Naive B cell (primary cell): ENCODE data around the gene NCAPD2. TPM values are rescaled to one million over a fixed set of nuclear protein-coding genes. Genes with fewer than 3 reads are reported as not detected.

Source experiments
- ATAC-seq, 2 donors: fragments of 150-1000 bp; cut with Tn5 transposase; 2 replicates each; pipeline ENCODE4 v1.10.0; 2021; ENCODE audit warnings: low read depth in 2 of 2, mild to moderate bottlenecking in 2 of 2, moderate library complexity in 2 of 2
- DNase-seq: peaks from one replicate; pipeline ENCODE4 v3.0.0; 2022
- H3K27ac Mint-ChIP-seq, 6 donors: one replicate each; pipeline ENCODE4 v1.8.0; 2020 to 2022; ENCODE audit warnings: mild to moderate bottlenecking in 6 of 6, mixed read lengths in 6 of 6, moderate library complexity in 5 of 6, inconsistent platforms in 2 of 6
- H3K27me3 Mint-ChIP-seq, 3 donors: one replicate each; pipeline ENCODE4 v1.8.0; 2021 to 2022; ENCODE audit warnings: mixed read lengths in 3 of 3, mild to moderate bottlenecking in 1 of 3
- H3K36me3 Mint-ChIP-seq, 2 donors: one replicate each; pipeline ENCODE4 v1.8.0; 2020 to 2022; ENCODE audit warnings: mixed read lengths in 2 of 2, inconsistent platforms in 1 of 2, mild to moderate bottlenecking in 1 of 2
- H3K4me1 Mint-ChIP-seq, 3 donors: one replicate each; pipeline ENCODE4 v1.8.0; 2020 to 2022; ENCODE audit warnings: mixed read lengths in 3 of 3, inconsistent platforms in 1 of 3, mild to moderate bottlenecking in 1 of 3, moderate library complexity in 1 of 3
- H3K4me3 Mint-ChIP-seq, 8 donors: one replicate each; pipeline ENCODE4 v1.8.0; 2020 to 2022; ENCODE audit warnings: mild to moderate bottlenecking in 8 of 8, mixed read lengths in 8 of 8, moderate library complexity in 8 of 8, inconsistent platforms in 2 of 8
- H3K9me3 Mint-ChIP-seq, 7 donors: one replicate each; pipeline ENCODE4 v1.8.0; 2020 to 2022; ENCODE audit warnings: mixed read lengths in 7 of 7, mild to moderate bottlenecking in 5 of 7, inconsistent platforms in 2 of 7, moderate library complexity in 1 of 7
- polyA plus RNA-seq, 6 donors: library from polyadenylated mRNA; unstranded; fragments of 300-500 nt; fragmentation: Illumina TruSeq; gene quantifications; one replicate each; pipeline ENCODE4 v1.2.3, GENCODE V29; 2021; ENCODE audit warnings: low read depth in 6 of 6

Gene NCAPD2
- polyA plus RNA-seq, 6 donors from 2014 or later: 13.3 to 25.5 (median 17.8) TPM

- peaks cover 16 to 17% (median 17%) of the 10 kb centered on the region in 3 donors for H3K4me1 Mint-ChIP-seq
- no peak for DNase-seq
- no peak for ATAC-seq
- H3K9me3 Mint-ChIP-seq: no peaks in the 10 kb centered on the region
- H3K27me3 Mint-ChIP-seq: no peaks in the 10 kb centered on the region
- H3K27ac Mint-ChIP-seq: no peak overlapping the region
- H3K4me3 Mint-ChIP-seq: no peak overlapping the region
- H3K36me3 Mint-ChIP-seq: peaks cover 6 to 34% of the 10 kb centered on the region in 2 donors
These were observed 34.8 kb downstream of the NCAPD2 start for GRCh38 chr12:6528539-6529235.

DNA sequence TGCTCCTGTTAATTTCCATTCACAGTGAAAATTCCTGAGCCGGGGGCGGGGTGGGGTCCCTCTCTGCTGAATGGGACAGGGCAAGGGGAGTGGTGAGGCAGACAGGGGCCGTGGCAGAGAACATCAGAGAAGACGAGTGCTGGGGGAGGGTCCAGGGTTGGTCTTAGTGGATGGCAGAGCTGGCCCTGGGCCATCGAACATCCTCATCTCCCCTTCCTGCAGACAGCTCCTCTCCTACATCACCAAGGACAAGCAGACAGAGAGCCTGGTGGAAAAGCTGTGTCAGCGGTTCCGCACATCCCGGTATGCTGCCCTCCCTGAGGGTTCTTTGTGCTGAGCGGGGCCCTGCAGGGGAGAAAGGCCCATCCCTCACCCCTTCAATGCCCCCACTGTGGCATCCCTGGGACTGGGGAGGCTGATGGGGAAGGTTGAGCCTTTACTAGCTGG lies 35.4 kb downstream of the NCAPD2 start:
- H3K4me1 Mint-ChIP-seq: peaks cover 22 to 23% (median 22%) of the 10 kb centered on the region in 3 donors
- DNase-seq (no peak), ATAC-seq (no peak)
- no peak overlapping the region for H3K27ac Mint-ChIP-seq
- H3K27me3 Mint-ChIP-seq: no peaks in the 10 kb centered on the region
- no peak overlapping the region for H3K4me3 Mint-ChIP-seq
- no peaks in the 10 kb centered on the region for H3K9me3 Mint-ChIP-seq
- H3K36me3 Mint-ChIP-seq: peaks cover 6 to 34% of the 10 kb centered on the region in 2 donors

- Mint-ChIP-seq H3K36me3 (peaks cover 6 to 34% of the 10 kb centered on the region in 2 donors), H3K27ac (peak overlapping the region in 2 of 6 donors; percentile 39 to 57), H3K4me3 (peak overlapping the region in 2 of 8 donors; percentile 22 to 42), H3K9me3 (no peaks in the 10 kb centered on the region), H3K27me3 (no peaks in the 10 kb centered on the region), H3K4me1 (peaks cover 27 to 32% (median 28%) of the 10 kb centered on the region in 3 donors)
- DNase-seq (no peak), ATAC-seq (no peak)
These were observed 36.8 kb downstream of the NCAPD2 start for GRCh38 chr12:6530576-6531260.

DNA sequence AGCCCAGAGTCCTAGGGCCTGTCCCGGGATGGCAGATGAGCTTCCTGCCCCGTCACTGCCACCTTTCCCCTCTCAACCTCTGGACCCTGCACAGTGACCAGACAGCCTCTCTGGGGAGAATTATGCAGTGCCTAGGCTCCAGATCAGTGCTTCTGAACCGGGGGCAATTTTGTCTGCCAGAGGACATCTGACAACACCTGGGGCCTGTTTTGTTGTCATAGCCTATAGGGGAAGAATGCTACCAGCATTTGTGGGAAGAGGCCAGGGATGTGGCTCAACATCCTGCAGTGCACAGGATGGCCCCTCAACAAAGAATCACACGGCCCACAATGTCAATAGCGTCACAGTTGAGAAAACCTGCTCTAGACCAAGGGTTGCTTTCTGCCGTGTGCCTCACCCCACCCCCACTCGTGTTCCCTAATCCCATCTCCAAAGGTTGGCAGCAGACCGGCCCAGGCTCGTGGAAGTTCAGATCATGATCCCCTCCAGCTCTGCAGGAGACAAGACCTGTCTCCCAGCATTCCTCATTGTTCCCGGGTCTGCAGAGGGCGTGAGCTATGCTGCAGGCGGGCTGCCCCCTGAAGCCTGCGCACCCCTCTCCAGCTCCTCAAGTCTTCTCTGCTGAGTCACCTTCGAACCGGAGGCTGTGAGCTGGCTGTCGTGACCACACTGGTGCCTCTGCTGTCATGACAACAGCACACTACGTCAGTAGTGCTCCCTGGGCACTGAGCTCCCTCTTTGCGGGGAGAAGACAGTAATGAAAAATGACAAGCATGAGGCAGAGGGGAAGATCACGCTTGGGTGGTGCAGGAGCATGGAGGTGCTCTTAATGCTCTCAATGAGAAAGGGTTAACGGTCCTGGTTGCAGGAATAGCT lies 38.4 kb downstream of the NCAPD2 start:
- ATAC-seq (peak in 1 of 2 donors; percentile 25), DNase-seq (peak; percentile 35)
- H3K4me3 Mint-ChIP-seq: peak overlapping the region; percentile 55 to 98 (median 75)
- peak overlapping the region in 5 of 6 donors; percentile 78 to 86 (median 85) for H3K27ac Mint-ChIP-seq
- H3K27me3 Mint-ChIP-seq: no peaks in the 10 kb centered on the region
- no peaks in the 10 kb centered on the region for H3K9me3 Mint-ChIP-seq
- peaks cover 6 to 24% of the 10 kb centered on the region in 2 donors for H3K36me3 Mint-ChIP-seq
- H3K4me1 Mint-ChIP-seq: peaks cover 34 to 43% (median 41%) of the 10 kb centered on the region in 3 donors

- peaks cover 10 to 20% of the 10 kb centered on the region in 2 donors for H3K36me3 Mint-ChIP-seq
- peaks cover 38 to 49% (median 49%) of the 10 kb centered on the region in 3 donors for H3K4me1 Mint-ChIP-seq
- DNase-seq (no peak), ATAC-seq (no peak)
- no peaks in the 10 kb centered on the region for H3K27me3 Mint-ChIP-seq
- H3K27ac Mint-ChIP-seq: peak overlapping the region in 4 of 6 donors; percentile 70 to 82 (median 76)
- no peaks in the 10 kb centered on the region for H3K9me3 Mint-ChIP-seq
- H3K4me3 Mint-ChIP-seq: peak overlapping the region; percentile 74 to 99 (median 96)
These were observed 39.2 kb downstream of the NCAPD2 start for GRCh38 chr12:6532927-6533652.

GRCh38 chr12:6533653-6533922 lies 39.7 kb downstream of the NCAPD2 start:
- no peaks in the 10 kb centered on the region for H3K27me3 Mint-ChIP-seq
- peaks cover 9 to 15% of the 10 kb centered on the region in 2 donors for H3K36me3 Mint-ChIP-seq
- H3K4me3 Mint-ChIP-seq: peak overlapping the region; percentile 74 to 99 (median 96)
- no peaks in the 10 kb centered on the region for H3K9me3 Mint-ChIP-seq
- ATAC-seq: no peak
- H3K27ac Mint-ChIP-seq: peak overlapping the region in 3 of 6 donors; percentile 70 to 82 (median 81)
- no peak for DNase-seq
- peaks cover 38 to 50% (median 49%) of the 10 kb centered on the region in 3 donors for H3K4me1 Mint-ChIP-seq

DNA sequence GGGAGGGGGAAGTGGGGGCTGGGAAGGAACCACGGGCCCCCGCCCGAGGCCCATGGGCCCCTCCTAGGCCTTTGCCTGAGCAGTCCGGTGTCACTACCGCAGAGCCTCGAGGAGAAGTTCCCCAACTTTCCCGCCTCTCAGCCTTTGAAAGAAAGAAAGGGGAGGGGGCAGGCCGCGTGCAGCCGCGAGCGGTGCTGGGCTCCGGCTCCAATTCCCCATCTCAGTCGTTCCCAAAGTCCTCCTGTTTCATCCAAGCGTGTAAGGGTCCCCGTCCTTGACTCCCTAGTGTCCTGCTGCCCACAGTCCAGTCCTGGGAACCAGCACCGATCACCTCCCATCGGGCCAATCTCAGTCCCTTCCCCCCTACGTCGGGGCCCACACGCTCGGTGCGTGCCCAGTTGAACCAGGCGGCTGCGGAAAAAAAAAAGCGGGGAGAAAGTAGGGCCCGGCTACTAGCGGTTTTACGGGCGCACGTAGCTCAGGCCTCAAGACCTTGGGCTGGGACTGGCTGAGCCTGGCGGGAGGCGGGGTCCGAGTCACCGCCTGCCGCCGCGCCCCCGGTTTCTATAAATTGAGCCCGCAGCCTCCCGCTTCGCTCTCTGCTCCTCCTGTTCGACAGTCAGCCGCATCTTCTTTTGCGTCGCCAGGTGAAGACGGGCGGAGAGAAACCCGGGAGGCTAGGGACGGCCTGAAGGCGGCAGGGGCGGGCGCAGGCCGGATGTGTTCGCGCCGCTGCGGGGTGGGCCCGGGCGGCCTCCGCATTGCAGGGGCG lies 40.2 kb downstream of the NCAPD2 start, which contains the start of gene GAPDH:
Gene GAPDH, plus strand, starts transcription at position 595 of the 772 bp plus-strand sequence. CDS start 316 bp downstream, outside the sequence.
- Mint-ChIP-seq H3K4me1 (peaks cover 38 to 50% (median 49%) of the 10 kb centered on the region in 3 donors), H3K36me3 (peaks cover 4 to 10% of the 10 kb centered on the region in 2 donors), H3K9me3 (no peaks in the 10 kb centered on the region), H3K4me3 (peak within 1 kb of the TSS; percentile 86 to 99 (median 98)), H3K27me3 (no peaks in the 10 kb centered on the region), H3K27ac (peak within 1 kb of the TSS; percentile 78 to 99 (median 94))
- DNase-seq (peak; percentile 80), ATAC-seq (peak; percentile 75)

DNA sequence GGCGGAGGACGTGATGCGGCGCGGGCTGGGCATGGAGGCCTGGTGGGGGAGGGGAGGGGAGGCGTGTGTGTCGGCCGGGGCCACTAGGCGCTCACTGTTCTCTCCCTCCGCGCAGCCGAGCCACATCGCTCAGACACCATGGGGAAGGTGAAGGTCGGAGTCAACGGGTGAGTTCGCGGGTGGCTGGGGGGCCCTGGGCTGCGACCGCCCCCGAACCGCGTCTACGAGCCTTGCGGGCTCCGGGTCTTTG lies 40.7 kb downstream of the NCAPD2 start:
- Mint-ChIP-seq H3K36me3 (peaks cover 4 to 9% of the 10 kb centered on the region in 2 donors), H3K27me3 (no peaks in the 10 kb centered on the region), H3K9me3 (no peaks in the 10 kb centered on the region), H3K27ac (peak overlapping the region in 5 of 6 donors; percentile 11 to 97 (median 82)), H3K4me1 (peaks cover 38 to 50% (median 49%) of the 10 kb centered on the region in 3 donors), H3K4me3 (peak overlapping the region; percentile 86 to 99 (median 98))
- DNase-seq: no peak
- ATAC-seq: peak; percentile 64

GRCh38 chr12:6534945-6535696 lies 41.2 kb downstream of the NCAPD2 start:
- H3K9me3 Mint-ChIP-seq: no peaks in the 10 kb centered on the region
- DNase-seq (peak; percentile 44), ATAC-seq (peak; percentile 9 to 15)
- peak overlapping the region; percentile 86 to 99 (median 98) for H3K4me3 Mint-ChIP-seq
- H3K36me3 Mint-ChIP-seq: peaks cover 4 to 6% of the 10 kb centered on the region in 2 donors
- peaks cover 41 to 54% (median 52%) of the 10 kb centered on the region in 3 donors for H3K4me1 Mint-ChIP-seq
- no peaks in the 10 kb centered on the region for H3K27me3 Mint-ChIP-seq
- peak overlapping the region in 5 of 6 donors; percentile 11 to 97 (median 82) for H3K27ac Mint-ChIP-seq

GRCh38 chr12:6535697-6535946 lies 41.7 kb downstream of the NCAPD2 start:
- Mint-ChIP-seq H3K4me3 (peak overlapping the region; percentile 86 to 99 (median 98)), H3K36me3 (peaks cover under 1 to 4% of the 10 kb centered on the region in 2 donors)
- no peak for ATAC-seq

GRCh38 chr12:6535960-6536847 lies 42.3 kb downstream of the NCAPD2 start:
- Mint-ChIP-seq H3K4me1 (peaks cover 41 to 62% (median 61%) of the 10 kb centered on the region in 3 donors), H3K36me3 (peaks cover 0 to 4% of the 10 kb centered on the region in 2 donors)

More at GRCh38 chr12:6535697-6535946, 41.7 kb downstream of the NCAPD2 start:
- Mint-ChIP-seq H3K27me3 (no peaks in the 10 kb centered on the region), H3K27ac (peak overlapping the region in 5 of 6 donors; percentile 54 to 97 (median 82)), H3K9me3 (no peaks in the 10 kb centered on the region), H3K4me1 (peaks cover 41 to 59% (median 57%) of the 10 kb centered on the region in 3 donors)
- DNase-seq: no peak

More at GRCh38 chr12:6535960-6536847, 42.3 kb downstream of the NCAPD2 start:
- Mint-ChIP-seq H3K9me3 (no peaks in the 10 kb centered on the region), H3K27ac (peak overlapping the region in 5 of 6 donors; percentile 49 to 97 (median 85)), H3K27me3 (no peaks in the 10 kb centered on the region), H3K4me3 (peak overlapping the region; percentile 86 to 99 (median 98))
- no peak for DNase-seq
- no peak for ATAC-seq
